ENCODE data around the gene ALG14. TPM values are rescaled to one million over a fixed set of nuclear protein-coding genes. Genes with fewer than 3 reads are reported as not detected.

Gene ALG14
- total and polyA plus RNA-seq, 2 of the 4 experiments (the other 2 are of a cell fraction) = 1.7 to 2.0 TPM

- intact Hi-C loops (cut with micrococcal nuclease) = no loop called here
- no peak overlapping the region for H3K14ac ChIP-seq (replicated peaks; ENCODE audit: low read depth, low read length)
- H2BK20ac ChIP-seq (ENCODE audit: low read depth, low read length) = no peak overlapping the region
- no peak overlapping the region for H3K4me3 ChIP-seq (ENCODE audit: insufficient read depth, low read depth, low read length)
- peaks cover 12% of the 10 kb centered on the region for H3K27me3 ChIP-seq (ENCODE audit: control insufficient read depth, insufficient read depth, low read length)
- no peaks in the 10 kb centered on the region for H3K79me1 ChIP-seq (ENCODE audit: low read depth in 1 of 2, low read length in 2 of 2)
- in situ Hi-C loops (cut with MboI; ENCODE audit: low sequenced_read_pairs) = no loop called here
- TF ChIP-seq POLR2A (IDR thresholded peaks at IDR 0.05; ENCODE audit: low read depth, low read length) = no peak
- no peak for TF ChIP-seq CEBPB (IDR thresholded peaks at IDR 0.05; ENCODE audit: low read depth, low read length)
- no peak for TF ChIP-seq CHD1 (IDR thresholded peaks at IDR 0.05; ENCODE audit: low read depth, low read length)
- TF ChIP-seq RAD21 (IDR thresholded peaks at IDR 0.05; ENCODE audit: low read length) = no peak
- TF ChIP-seq MAZ (IDR thresholded peaks at IDR 0.05; ENCODE audit: borderline replicate concordance, low read depth, low read length) = no peak
- no peak for TF ChIP-seq RFX5 (IDR thresholded peaks at IDR 0.05; ENCODE audit: low read depth, low read length)
- TF ChIP-seq, protein P1, sequence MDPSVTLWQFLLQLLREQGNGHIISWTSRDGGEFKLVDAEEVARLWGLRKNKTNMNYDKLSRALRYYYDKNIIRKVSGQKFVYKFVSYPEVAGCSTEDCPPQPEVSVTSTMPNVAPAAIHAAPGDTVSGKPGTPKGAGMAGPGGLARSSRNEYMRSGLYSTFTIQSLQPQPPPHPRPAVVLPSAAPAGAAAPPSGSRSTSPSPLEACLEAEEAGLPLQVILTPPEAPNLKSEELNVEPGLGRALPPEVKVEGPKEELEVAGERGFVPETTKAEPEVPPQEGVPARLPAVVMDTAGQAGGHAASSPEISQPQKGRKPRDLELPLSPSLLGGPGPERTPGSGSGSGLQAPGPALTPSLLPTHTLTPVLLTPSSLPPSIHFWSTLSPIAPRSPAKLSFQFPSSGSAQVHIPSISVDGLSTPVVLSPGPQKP (IDR thresholded peaks at IDR 0.05; ENCODE audit: borderline replicate concordance, low read depth, low read length) = no peak
- no peaks in the 10 kb centered on the region for H4K20me1 ChIP-seq (ENCODE audit: insufficient read depth, low read length)
- H2BK15ac ChIP-seq (ENCODE audit: low read depth, low read length) = no peak overlapping the region; the same call in 2 of the 3 replicates
- no peak overlapping the region for H3K18ac ChIP-seq (ENCODE audit: low read depth, low read length)
- no peak for DNase-seq
- H3K56ac ChIP-seq (ENCODE audit: extremely low read depth, insufficient read depth, low read length) = no peak overlapping the region
- H2AK5ac ChIP-seq (ENCODE audit: low read depth, low read length) = no peak overlapping the region
- H3K36me3 ChIP-seq (ENCODE audit: control insufficient read depth, insufficient read depth, low read length) = no peaks in the 10 kb centered on the region
- no peak overlapping the region for H2BK5ac ChIP-seq (ENCODE audit: low read depth, low read length, poor library complexity, severe bottlenecking)
- dilution Hi-C loops (cut with HindIII; ENCODE audit: low sequenced_read_pairs, unreplicated experiment) = no loop called here
- no peak overlapping the region for H3K23ac ChIP-seq (ENCODE audit: low read depth, low read length)
- H2AK9ac ChIP-seq (replicated peaks; ENCODE audit: low read depth, low read length, poor library complexity) = no peak overlapping the region
- no peaks in the 10 kb centered on the region for H3K9me3 ChIP-seq (ENCODE audit: control insufficient read depth, insufficient read depth, low read length)
- ChIA-PET CTCF (interaction anchor here (1.0 kb wide), 1 partner anchor 37 kb away, joined by 3 read pairs; the partner anchor contains the start of gene TLCD4), POLR2A (ENCODE audit: unreplicated experiment) (interaction anchor here (0.5 kb wide), 1 partner anchor 52 kb away, joined by 5 read pairs; no protein-coding TSS in a partner anchor)
- no CpG with 5 or more reads among the region's 1 CpG for WGBS, 2 experiments (ENCODE audit: extremely low coverage in 2 of 2, insufficient read length in 1 of 2)
- no peak overlapping the region for H4K91ac ChIP-seq (ENCODE audit: insufficient read depth, low read depth, low read length)
- no peak for ATAC-seq (ENCODE audit: low read depth)
- H3K9ac ChIP-seq (ENCODE audit: low read depth, low read length) = no peak overlapping the region
- no peak overlapping the region for H3K27ac ChIP-seq (ENCODE audit: insufficient read depth, low read length)
- no peak overlapping the region for H4K5ac ChIP-seq (ENCODE audit: low read depth, low read length)
- BruUV-seq (replicated peaks) = no TSS peak
- no peak overlapping the region for H3K4me2 ChIP-seq (ENCODE audit: low read depth, low read length)
- H2BK120ac ChIP-seq (ENCODE audit: low read depth, low read length) = no peak overlapping the region
- no peaks in the 10 kb centered on the region for H3K4me1 ChIP-seq (ENCODE audit: control insufficient read depth, insufficient read depth, low read length)
- H3K4ac ChIP-seq (ENCODE audit: low read depth, low read length) = no peak overlapping the region
- H4K8ac ChIP-seq (ENCODE audit: low read depth in 2 of 2, low read length in 2 of 2) = no peak overlapping the region
- H2AFZ ChIP-seq (replicated peaks; ENCODE audit: low read length, poor library complexity) = no peak overlapping the region
- H3K9me1 ChIP-seq (ENCODE audit: insufficient read depth, low read length) = peaks cover 6% of the 10 kb centered on the region; the same call in 1 of the 2 replicates
Observed at GRCh38 chr1:95080879-95081278, 8.1 kb upstream of the ALG14 start.
